HG02642 (cell line): ENCODE measurements around the gene MSANTD2.

Experiments
- ATAC-seq: cut with Tn5 transposase; IDR thresholded peaks from one replicate; pipeline ENCODE4 v1.9.1; 2021; ENCODE audit warnings: mild to moderate bottlenecking; ENCODE audit not compliant: unreplicated experiment, poor library complexity

MSANTD2 gene

GRCh38 chr11:124739479-124740276, 60.5 kb downstream of the MSANTD2 start, which contains the start of gene NRGN:
NRGN (plus strand) TSS chr11:124739942; CDS start chr11:124740085, 143 bp downstream.
- ATAC-seq: peak; percentile 99

GRCh38 chr11:124738713-124739478, 61.3 kb downstream of the MSANTD2 start:
- ATAC-seq: no peak

GRCh38 chr11:124737638-124738305, 62.4 kb downstream of the MSANTD2 start:
- ATAC-seq: no peak

- no peak for ATAC-seq
These were observed 63.5 kb downstream of the MSANTD2 start for GRCh38 chr11:124736736-124737135.

GRCh38 chr11:124732230-124732629, 68.0 kb downstream of the MSANTD2 start:
- no peak for ATAC-seq

- no peak for ATAC-seq
These were observed 70.6 kb downstream of the MSANTD2 start for GRCh38 chr11:124729571-124729970.

GRCh38 chr11:124728134-124728533, 72.1 kb downstream of the MSANTD2 start:
- no peak for ATAC-seq

GRCh38 chr11:124727474-124727873, 72.7 kb downstream of the MSANTD2 start:
- no peak for ATAC-seq

- no peak for ATAC-seq
These were observed 74.5 kb downstream of the MSANTD2 start for GRCh38 chr11:124725719-124726105.

GRCh38 chr11:124724979-124725718, 75.1 kb downstream of the MSANTD2 start:
- ATAC-seq: peak; percentile 90

- ATAC-seq: no peak
These were observed 78.0 kb downstream of the MSANTD2 start for GRCh38 chr11:124722176-124722575.

- ATAC-seq: no peak
These were observed 80.7 kb downstream of the MSANTD2 start for GRCh38 chr11:124719534-124719933.

GRCh38 chr11:124718801-124719200, 81.4 kb downstream of the MSANTD2 start:
- ATAC-seq: no peak

- ATAC-seq: peak; percentile 53
These were observed 82.2 kb downstream of the MSANTD2 start for GRCh38 chr11:124717786-124718651.

- ATAC-seq: peak; percentile 39
These were observed 82.8 kb downstream of the MSANTD2 start for GRCh38 chr11:124717421-124717785.

- no peak for ATAC-seq
These were observed 83.6 kb downstream of the MSANTD2 start for GRCh38 chr11:124716591-124716990.
